ENCODE results near the gene SORCS2. TPM values are rescaled to one million over a fixed set of nuclear protein-coding genes. Genes with fewer than 3 reads are reported as not detected.

SORCS2 gene
- total RNA-seq, 1 donor from 2014 or later: under 0.01 TPM

GRCh38 chr4:7518871-7519637 lies 326.7 kb downstream of the SORCS2 start:
- DNase-seq: no peak

GRCh38 chr4:7519638-7520376 lies 327.5 kb downstream of the SORCS2 start:
- DNase-seq: no peak

GRCh38 chr4:7521666-7522065 lies 329.3 kb downstream of the SORCS2 start:
- DNase-seq: no peak

- no peak for DNase-seq
Measured at GRCh38 chr4:7522452-7523220, 330.3 kb downstream of the SORCS2 start.

GRCh38 chr4:7523526-7523925 lies 331.2 kb downstream of the SORCS2 start:
- no peak for DNase-seq

- DNase-seq: no peak
Measured at GRCh38 chr4:7524064-7524682, 331.8 kb downstream of the SORCS2 start.

GRCh38 chr4:7524843-7525242 lies 332.5 kb downstream of the SORCS2 start:
- DNase-seq: no peak

- no peak for DNase-seq
Measured at GRCh38 chr4:7526491-7526890, 334.2 kb downstream of the SORCS2 start.

- no peak for DNase-seq
Measured at GRCh38 chr4:7526929-7527535, 334.7 kb downstream of the SORCS2 start.

GRCh38 chr4:7529368-7530080 lies 337.2 kb downstream of the SORCS2 start:
- no peak for DNase-seq

- DNase-seq: no peak
Measured at GRCh38 chr4:7530082-7530481, 337.7 kb downstream of the SORCS2 start.

GRCh38 chr4:7530932-7531639 lies 338.7 kb downstream of the SORCS2 start:
- no peak for DNase-seq

- no peak for DNase-seq
Measured at GRCh38 chr4:7531640-7531994, 339.3 kb downstream of the SORCS2 start.

- no peak for DNase-seq
Measured at GRCh38 chr4:7532043-7532442, 339.7 kb downstream of the SORCS2 start.

GRCh38 chr4:7533267-7533666 lies 340.9 kb downstream of the SORCS2 start:
- DNase-seq: no peak

- no peak for DNase-seq
Measured at GRCh38 chr4:7535094-7535493, 342.8 kb downstream of the SORCS2 start.

GRCh38 chr4:7535619-7536018 lies 343.3 kb downstream of the SORCS2 start:
- no peak for DNase-seq

- DNase-seq: no peak
Measured at GRCh38 chr4:7536876-7537275, 344.5 kb downstream of the SORCS2 start.

GRCh38 chr4:7537853-7538400 lies 345.6 kb downstream of the SORCS2 start:
- no peak for DNase-seq

GRCh38 chr4:7538518-7538917 lies 346.2 kb downstream of the SORCS2 start:
- DNase-seq: no peak

- DNase-seq: no peak
Measured at GRCh38 chr4:7539186-7539585, 346.8 kb downstream of the SORCS2 start.

Measured in dermis blood vessel endothelial cell (primary cell).